Right lobe of liver (tissue), 6 donors: ENCODE measurements around the gene CLDN24. TPM values are rescaled to one million over a fixed set of nuclear protein-coding genes. Genes with fewer than 3 reads are reported as not detected.

Experiments used
- ATAC-seq, 4 donors: fragments of 200-7000 bp; cut with Tn5 transposase; one replicate each; pipeline ENCODE4 v1.9.1; 2020; ENCODE audit warnings: mild to moderate bottlenecking in 4 of 4, moderate library complexity in 4 of 4
- DNase-seq, 3 donors: peaks; one replicate each; pipeline ENCODE4 v3.0.0-alpha.2; 2020
- H3K27ac ChIP-seq, 3 donors: fragments of 200-600 bp; one replicate each; pipeline ENCODE4 v1.8.0; 2022
- H3K27me3 ChIP-seq, 2 donors: fragments of 200-600 bp; one replicate each; pipeline ENCODE4 v1.8.0; 2022
- H3K36me3 ChIP-seq, 4 donors: fragments of 200-600 bp; sonication (generic) in 1 of 4; one replicate each; pipeline versions ENCODE4 v1.5.1 to v1.8.0; 2017 to 2022; ENCODE audit warnings: control low read depth in 1 of 4
- H3K4me1 ChIP-seq, 4 donors: fragments of 200-600 bp; sonication (generic) in 1 of 4; one replicate each; pipeline versions ENCODE4 v1.5.1 to v1.8.0; 2017 to 2022; ENCODE audit warnings: control low read depth in 1 of 4
- H3K4me3 ChIP-seq, 3 donors: fragments of 200-600 bp; one replicate each; pipeline ENCODE4 v1.8.0; 2022
- H3K9me3 ChIP-seq, 4 donors: fragments of 200-600 bp; sonication (generic) in 1 of 4; one replicate each; pipeline versions ENCODE4 v1.5.1 to v1.8.0; 2017 to 2022; ENCODE audit warnings: control low read depth in 1 of 4
- CTCF ChIP-seq, 4 donors: fragments of 200-600 bp in 3 of 4; fragments of 450-650 bp in 1 of 4; IDR thresholded peaks; one replicate each; pipeline versions ENCODE4 v1.5.1 to v1.8.0; 2016 to 2022; ENCODE audit warnings: antibody characterized with exemption in 4 of 4, mild to moderate bottlenecking in 2 of 4
- POLR2A ChIP-seq: fragments of 450-650 bp; IDR thresholded peaks from one replicate; pipeline ENCODE4 v1.6.1; 2017; ENCODE audit warnings: antibody characterized with exemption, mild to moderate bottlenecking
- WGBS: methylation state at CpG from one replicate; pipeline ENCODE4 v1.1.6; 2018; ENCODE audit warnings: low coverage, low lambda C conversion rate; ENCODE audit not compliant: insufficient coverage; ENCODE audit errors: missing lambda C conversion rate; 5-methylcytosine and 5-hydroxymethylcytosine counted together
- intact Hi-C, 2 donors: fragments of 100-400 bp; cut with DNase I; formaldehyde crosslinking; loops; one replicate each; pipeline versions ENCODE4 v1.11.2 to v1.14.1; 2022
- long read RNA-seq: library from polyadenylated mRNA; unstranded; transcript quantifications from one replicate; pipeline ENCODE4 v2.0.0, GENCODE V29; 2019
- total RNA-seq, 6 experiments: library from RNA; depleted of rRNA in 2 of 6; stranded (reverse); fragments of >200 nt in 2 of 6; fragmentation: NEBNext Ultra II Directional in 3 of 6; extraction: Animal tissue kit (Norgen Biotek cat#: 25700) in 3 of 6; gene quantifications; one replicate each; pipeline versions ENCODE4 v1.1.0 to v1.2.4, GENCODE V29; 2016 to 2023
- donor health status: DM: no; HTN: yes; CAD: no.
- donor health status: DM: no; HTN: no; CAD: no.
- donor health status: DM: no; HTN: no; CAD: no.
- donor health status: DM: no; HTN: yes; CAD: no.
- donor health status: DM: no; HTN: yes; CAD: no.

Gene CLDN24
- not detected for total RNA-seq
- long read RNA-seq = 0 reads

GRCh38 chr4:183322326-183322725 is at the start of gene CLDN24:
Gene CLDN24, minus strand, starts transcription at chr4:183322426. Its CDS starts 0 bp downstream, at chr4:183322426.
- no peak for TF ChIP-seq POLR2A
- Histone ChIP-seq H3K9me3 (no peaks in the 10 kb centered on the region), H3K27ac (no peak within 1 kb of the TSS), H3K4me1 (no peaks in the 10 kb centered on the region), H3K27me3 (no peaks in the 10 kb centered on the region), H3K36me3 (no peaks in the 10 kb centered on the region), H3K4me3 (no peak within 1 kb of the TSS)
- 96% methylated on average over 5 of the region's 5 CpGs for WGBS
- no peak for ATAC-seq
- intact Hi-C loops = no loop called here
- DNase-seq = no peak

DNA sequence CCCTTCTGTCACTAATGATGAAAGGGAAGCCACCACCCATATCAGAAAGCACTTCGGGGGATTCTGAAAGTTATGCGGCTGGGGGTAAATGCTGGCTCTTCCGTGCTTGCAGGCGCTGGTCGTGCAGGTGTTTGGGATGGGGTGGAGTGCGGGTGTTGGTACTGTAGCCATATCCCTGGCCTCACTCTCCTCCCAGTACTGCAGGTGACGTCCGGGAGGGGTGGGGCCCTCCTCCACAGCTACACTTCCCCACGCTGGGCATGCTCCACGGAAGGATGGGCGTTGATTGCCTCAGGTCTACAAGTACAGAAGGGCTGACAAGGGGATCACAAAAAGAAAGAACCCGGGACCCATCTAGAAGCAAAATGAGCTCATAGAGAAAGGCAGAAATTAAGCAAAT is 48.6 kb upstream of the CLDN24 start:
- ATAC-seq = no peak

GRCh38 chr4:183369073-183369472 is 46.8 kb upstream of the CLDN24 start:
- intact Hi-C loops = no loop called here
- DNase-seq (no peak), ATAC-seq (no peak)
- Histone ChIP-seq H3K4me3 (no peak overlapping the region), H3K36me3 (no peaks in the 10 kb centered on the region), H3K9me3 (peaks cover 0 to 3% (median 0%) of the 10 kb centered on the region in 4 donors), H3K4me1 (no peaks in the 10 kb centered on the region), H3K27ac (no peak overlapping the region), H3K27me3 (no peaks in the 10 kb centered on the region)
- WGBS = 74% methylated on average over 8 of the region's 8 CpGs
- TF ChIP-seq CTCF (IDR thresholded peaks at IDR 0.05) (no peak), POLR2A (no peak)

More for the DNA sequence above, 48.6 kb upstream of the CLDN24 start:
- Histone ChIP-seq H3K4me3 (no peak overlapping the region), H3K4me1 (no peaks in the 10 kb centered on the region), H3K9me3 (peaks cover 0 to 3% (median 0%) of the 10 kb centered on the region in 4 donors), H3K36me3 (no peaks in the 10 kb centered on the region), H3K27me3 (no peaks in the 10 kb centered on the region), H3K27ac (no peak overlapping the region)
- 76% methylated on average over 12 of the region's 12 CpGs for WGBS
- no peak for TF ChIP-seq CTCF (IDR thresholded peaks at IDR 0.05)
- TF ChIP-seq POLR2A = no peak
- DNase-seq = no peak
- intact Hi-C loops = no loop called here

GRCh38 chr4:183366206-183366835 is 44.1 kb upstream of the CLDN24 start:
- ATAC-seq = no peak
- no peak for TF ChIP-seq POLR2A
- no peak for TF ChIP-seq CTCF (IDR thresholded peaks at IDR 0.05)
- no peak overlapping the region for H3K27ac ChIP-seq
- H3K36me3 ChIP-seq = no peaks in the 10 kb centered on the region
- no peaks in the 10 kb centered on the region for H3K27me3 ChIP-seq
- H3K9me3 ChIP-seq = no peaks in the 10 kb centered on the region
- 79% methylated on average over 7 of the region's 16 CpGs for WGBS
- H3K4me1 ChIP-seq = no peaks in the 10 kb centered on the region
- DNase-seq = no peak
- intact Hi-C loops = no loop called here
- H3K4me3 ChIP-seq = no peak overlapping the region

GRCh38 chr4:183364025-183364424 is 41.8 kb upstream of the CLDN24 start:
- intact Hi-C loops = no loop called here
- Histone ChIP-seq H3K9me3 (no peaks in the 10 kb centered on the region), H3K27me3 (no peaks in the 10 kb centered on the region), H3K36me3 (no peaks in the 10 kb centered on the region), H3K27ac (no peak overlapping the region), H3K4me3 (no peak overlapping the region), H3K4me1 (no peaks in the 10 kb centered on the region)
- 40% methylated on average over 4 of the region's 10 CpGs for WGBS
- DNase-seq (no peak), ATAC-seq (no peak)
- TF ChIP-seq CTCF (IDR thresholded peaks at IDR 0.05) = no peak
- no peak for TF ChIP-seq POLR2A
